ENCODE results near the gene NELL2.

DNA sequence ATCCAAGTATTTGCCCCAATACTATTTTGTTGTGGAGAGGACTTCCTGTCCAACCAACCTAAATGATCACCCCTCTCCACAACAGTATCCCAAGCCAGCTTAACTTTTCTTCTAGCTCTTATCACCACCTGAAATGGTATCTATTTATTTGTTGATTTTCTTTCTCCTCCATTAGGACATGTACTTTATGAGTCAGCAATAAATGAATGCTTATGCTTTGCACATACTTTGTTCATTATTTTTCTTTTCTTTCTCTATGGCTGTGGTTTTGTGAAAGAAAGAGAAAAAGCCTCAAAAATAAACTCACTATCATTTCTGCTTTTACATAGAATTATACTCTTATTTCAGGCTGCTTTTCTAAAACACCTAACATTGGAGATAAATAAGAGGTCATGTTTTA lies 371.3 kb downstream of the NELL2 start:
- no peak for TF ChIP-seq POLR2AphosphoS5 (IDR thresholded peaks at IDR 0.05; ENCODE audit: low read depth, low read length)
- TF ChIP-seq SIN3A (IDR thresholded peaks at IDR 0.05; ENCODE audit: borderline replicate concordance, insufficient read depth, low read length), result no peak
- TF ChIP-seq REST (IDR thresholded peaks at IDR 0.05; ENCODE audit: insufficient read depth in 1 of 2, low read depth in 2 of 2, low read length in 2 of 2), result no peak

Measured in PFSK-1 (cell line).